GM10248 (cell line): ENCODE results near the gene MANSC4.

Experiments
- CTCF ChIA-PET: fragments of 300-600 bp; sonication (Branson Sonifier 250); formaldehyde crosslinking; extraction: SDS; loops from one replicate; lab custom pipeline; 2021; ENCODE audit warnings: antibody characterized with exemption; lab: Yijun Ruan, JAX
- POLR2A ChIA-PET: fragments of 350-650 bp; sonication (Branson Sonifier 250); formaldehyde crosslinking; extraction: SDS; loops from one replicate; lab custom pipeline; 2020; ENCODE audit warnings: antibody characterized with exemption; lab: Yijun Ruan, JAX
- DNase-seq: peaks from one replicate; pipeline ENCODE4 v3.0.0; 2012; ENCODE audit errors: extremely low spot score
- TF ChIP-seq, protein P1 (sequence below): IDR thresholded peaks from 2 replicates; pipeline ENCODE4 v1.5.1; 2012; ENCODE audit warnings: mild to moderate bottlenecking, low read depth; ENCODE audit errors: extremely low read depth, missing control alignments, control extremely low read depth

The MANSC4 gene

GRCh38 chr12:27730097-27730588 is 49.9 kb downstream of the MANSC4 start:
- ChIA-PET POLR2A (no interaction called here), CTCF (no interaction called here)
- no peak for DNase-seq
- TF ChIP-seq, protein P1, sequence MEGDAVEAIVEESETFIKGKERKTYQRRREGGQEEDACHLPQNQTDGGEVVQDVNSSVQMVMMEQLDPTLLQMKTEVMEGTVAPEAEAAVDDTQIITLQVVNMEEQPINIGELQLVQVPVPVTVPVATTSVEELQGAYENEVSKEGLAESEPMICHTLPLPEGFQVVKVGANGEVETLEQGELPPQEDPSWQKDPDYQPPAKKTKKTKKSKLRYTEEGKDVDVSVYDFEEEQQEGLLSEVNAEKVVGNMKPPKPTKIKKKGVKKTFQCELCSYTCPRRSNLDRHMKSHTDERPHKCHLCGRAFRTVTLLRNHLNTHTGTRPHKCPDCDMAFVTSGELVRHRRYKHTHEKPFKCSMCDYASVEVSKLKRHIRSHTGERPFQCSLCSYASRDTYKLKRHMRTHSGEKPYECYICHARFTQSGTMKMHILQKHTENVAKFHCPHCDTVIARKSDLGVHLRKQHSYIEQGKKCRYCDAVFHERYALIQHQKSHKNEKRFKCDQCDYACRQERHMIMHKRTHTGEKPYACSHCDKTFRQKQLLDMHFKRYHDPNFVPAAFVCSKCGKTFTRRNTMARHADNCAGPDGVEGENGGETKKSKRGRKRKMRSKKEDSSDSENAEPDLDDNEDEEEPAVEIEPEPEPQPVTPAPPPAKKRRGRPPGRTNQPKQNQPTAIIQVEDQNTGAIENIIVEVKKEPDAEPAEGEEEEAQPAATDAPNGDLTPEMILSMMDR = no peak

GRCh38 chr12:27723212-27723611 is 56.8 kb downstream of the MANSC4 start:
- CTCF ChIA-PET = interaction anchor here (1.0 to 3.3 kb wide), 6 partner anchors 8 to 1150 kb away, joined by 3 to 28 read pairs (median 6); no protein-coding TSS in a partner anchor

More at GRCh38 chr12:27723212-27723611, 56.8 kb downstream of the MANSC4 start:
- no peak for DNase-seq
- TF ChIP-seq, protein P1 = no peak
- POLR2A ChIA-PET = interaction anchor here (0.6 kb wide), 1 partner anchor 51 kb away, joined by 3 read pairs; no protein-coding TSS in a partner anchor
